Karpas-422 (cell line): ENCODE data around the gene MED13. TPM values are rescaled to one million over a fixed set of nuclear protein-coding genes. Genes with fewer than 3 reads are reported as not detected.

Experiments
- DNase-seq: peaks from one replicate; pipeline ENCODE4 v3.0.0-alpha.2; 2015
- H2AFZ ChIP-seq: fragments of 200-600 bp; sonication (generic); 2 replicates; pipeline ENCODE4 v1.6.1; 2014; ENCODE audit warnings: antibody characterized with exemption, low read length, mixed read lengths
- H3K27ac ChIP-seq: fragments of 200-600 bp; sonication (generic); 2 replicates; pipeline ENCODE4 v1.5.1; 2014; ENCODE audit warnings: mild to moderate bottlenecking, low read length, moderate library complexity
- H3K27me3 ChIP-seq: fragments of 200-600 bp; sonication (generic); 2 replicates; pipeline ENCODE4 v1.6.1; 2014; ENCODE audit warnings: low read length, mixed read lengths
- H3K36me3 ChIP-seq: fragments of 200-600 bp; sonication (generic); 2 replicates; pipeline ENCODE4 v1.6.1; 2014; ENCODE audit warnings: low read length, mixed read lengths; ENCODE audit not compliant: insufficient read depth
- H3K4me1 ChIP-seq: fragments of 200-600 bp; sonication (generic); 2 replicates; pipeline ENCODE4 v1.6.1; 2014; ENCODE audit warnings: mild to moderate bottlenecking, low read length, mixed read lengths
- H3K4me2 ChIP-seq: fragments of 200-600 bp; sonication (generic); 2 replicates; pipeline ENCODE4 v1.6.1; 2014; ENCODE audit warnings: low read length, low read depth, mild to moderate bottlenecking; ENCODE audit not compliant: poor library complexity, severe bottlenecking
- H3K4me3 ChIP-seq: fragments of 200-600 bp; sonication (generic); 2 replicates; pipeline ENCODE4 v1.5.1; 2014; ENCODE audit warnings: mild to moderate bottlenecking, antibody characterized with exemption, low read length, mixed read lengths
- H3K79me2 ChIP-seq: fragments of 200-600 bp; sonication (generic); 2 replicates; pipeline ENCODE4 v1.6.1; 2014; ENCODE audit warnings: mild to moderate bottlenecking, low read length, mixed read lengths
- H3K9ac ChIP-seq: fragments of 200-600 bp; sonication (generic); 2 replicates; pipeline ENCODE4 v1.6.0; 2014; ENCODE audit warnings: low read length
- H3K9me2 ChIP-seq: fragments of 200-600 bp; sonication (generic), shearing (Covaris generic); replicated peaks from 2 replicates; pipeline ENCODE4 v1.6.0; 2014; ENCODE audit warnings: mild to moderate bottlenecking, low read length, moderate library complexity; ENCODE audit not compliant: insufficient read depth
- H3K9me3 ChIP-seq: fragments of 300-700, 200-600 bp; sonication (generic); 2 replicates; pipeline ENCODE4 v1.6.1; 2014; ENCODE audit warnings: low read length, mixed read lengths
- H4K20me1 ChIP-seq: fragments of 200-600 bp; sonication (generic); 2 replicates; pipeline ENCODE4 v1.6.1; 2014; ENCODE audit warnings: mild to moderate bottlenecking, antibody characterized with exemption, low read length, low read depth; ENCODE audit not compliant: insufficient read depth
- total RNA-seq: library from RNA; depleted of rRNA; stranded (reverse); fragments of >200 nt; shearing (Covaris generic); gene quantifications from 2 replicates; pipeline ENCODE4 v1.2.3, GENCODE V29; 2014; ENCODE audit warnings: low replicate concordance

The MED13 gene
- total RNA-seq, 1 experiment from 2014 or later, result 90.3 TPM

GRCh38 chr17:62043140-62043539 lies 21.9 kb downstream of the MED13 start:
- Histone ChIP-seq H3K9ac (no peak overlapping the region), H3K36me3 (peaks cover 62% of the 10 kb centered on the region; the same call in 1 of the 2 replicates), H3K9me3 (no peaks in the 10 kb centered on the region), H2AFZ (no peak overlapping the region), H3K27me3 (no peaks in the 10 kb centered on the region), H3K9me2 (no peaks in the 10 kb centered on the region), H3K27ac (no peak overlapping the region), H4K20me1 (peaks cover 7% of the 10 kb centered on the region; the same call in 1 of the 2 replicates), H3K4me3 (no peak overlapping the region), H3K79me2 (peaks cover 96% of the 10 kb centered on the region), H3K4me1 (no peaks in the 10 kb centered on the region), H3K4me2 (no peak overlapping the region)
- DNase-seq, result no peak

GRCh38 chr17:62038248-62038647 lies 26.8 kb downstream of the MED13 start:
- H3K36me3 ChIP-seq, result peaks cover 51% of the 10 kb centered on the region
- H3K79me2 ChIP-seq, result peaks cover 92% of the 10 kb centered on the region
- H3K27me3 ChIP-seq, result no peaks in the 10 kb centered on the region
- no peak overlapping the region for H3K9ac ChIP-seq
- peaks cover 11% of the 10 kb centered on the region for H4K20me1 ChIP-seq
- H3K4me1 ChIP-seq, result no peaks in the 10 kb centered on the region
- H3K27ac ChIP-seq, result no peak overlapping the region
- H2AFZ ChIP-seq, result no peak overlapping the region
- H3K4me3 ChIP-seq, result no peak overlapping the region
- DNase-seq, result no peak
- H3K4me2 ChIP-seq, result no peak overlapping the region
- H3K9me2 ChIP-seq, result no peaks in the 10 kb centered on the region
- no peaks in the 10 kb centered on the region for H3K9me3 ChIP-seq

- Histone ChIP-seq H3K36me3 (peaks cover 57% of the 10 kb centered on the region), H4K20me1 (peaks cover 8% of the 10 kb centered on the region)
Observed at GRCh38 chr17:62033317-62033716, 31.8 kb downstream of the MED13 start.

GRCh38 chr17:62032480-62032879 lies 32.6 kb downstream of the MED13 start:
- Histone ChIP-seq H4K20me1 (peaks cover 8% of the 10 kb centered on the region), H3K4me1 (no peaks in the 10 kb centered on the region), H3K27me3 (no peaks in the 10 kb centered on the region), H3K9ac (no peak overlapping the region), H3K9me2 (no peaks in the 10 kb centered on the region), H3K79me2 (peaks cover 80% of the 10 kb centered on the region), H3K4me2 (no peak overlapping the region), H3K36me3 (peaks cover 63% of the 10 kb centered on the region), H3K27ac (no peak overlapping the region), H2AFZ (no peak overlapping the region), H3K9me3 (no peaks in the 10 kb centered on the region), H3K4me3 (no peak overlapping the region)
- no peak for DNase-seq

More at GRCh38 chr17:62033317-62033716, 31.8 kb downstream of the MED13 start:
- Histone ChIP-seq H3K79me2 (peaks cover 80% of the 10 kb centered on the region), H3K9me3 (no peaks in the 10 kb centered on the region), H3K27ac (no peak overlapping the region), H3K9ac (no peak overlapping the region), H3K4me1 (no peaks in the 10 kb centered on the region), H3K4me3 (no peak overlapping the region), H3K27me3 (no peaks in the 10 kb centered on the region), H3K4me2 (no peak overlapping the region), H3K9me2 (no peaks in the 10 kb centered on the region), H2AFZ (no peak overlapping the region)
- DNase-seq, result no peak

GRCh38 chr17:62030264-62030663 lies 34.8 kb downstream of the MED13 start:
- no peak overlapping the region for H3K27ac ChIP-seq
- peaks cover 81% of the 10 kb centered on the region for H3K79me2 ChIP-seq
- no peaks in the 10 kb centered on the region for H3K27me3 ChIP-seq
- no peak overlapping the region for H3K4me3 ChIP-seq
- H3K4me1 ChIP-seq, result no peaks in the 10 kb centered on the region
- no peaks in the 10 kb centered on the region for H3K9me3 ChIP-seq
- H3K9ac ChIP-seq, result no peak overlapping the region
- H3K9me2 ChIP-seq, result no peaks in the 10 kb centered on the region
- H3K4me2 ChIP-seq, result no peak overlapping the region
- peaks cover 74% of the 10 kb centered on the region for H3K36me3 ChIP-seq
- DNase-seq, result no peak
- H2AFZ ChIP-seq, result no peak overlapping the region
- peaks cover 4% of the 10 kb centered on the region; the same call in 1 of the 2 replicates for H4K20me1 ChIP-seq

GRCh38 chr17:62024866-62025265 lies 40.2 kb downstream of the MED13 start:
- Histone ChIP-seq H3K36me3 (peaks cover 69% of the 10 kb centered on the region), H3K9me3 (no peaks in the 10 kb centered on the region)

GRCh38 chr17:62017912-62018311 lies 47.2 kb downstream of the MED13 start:
- DNase-seq, result no peak
- no peak overlapping the region for H3K27ac ChIP-seq
- H3K79me2 ChIP-seq, result peaks cover 62% of the 10 kb centered on the region
- peaks cover 47% of the 10 kb centered on the region for H3K36me3 ChIP-seq
- no peaks in the 10 kb centered on the region for H3K27me3 ChIP-seq
- H3K4me3 ChIP-seq, result no peak overlapping the region
- H2AFZ ChIP-seq, result no peak overlapping the region
- no peaks in the 10 kb centered on the region; the same call in 1 of the 2 replicates for H4K20me1 ChIP-seq
- H3K4me1 ChIP-seq, result no peaks in the 10 kb centered on the region
- H3K9me2 ChIP-seq, result no peaks in the 10 kb centered on the region
- H3K4me2 ChIP-seq, result no peak overlapping the region
- no peaks in the 10 kb centered on the region for H3K9me3 ChIP-seq
- H3K9ac ChIP-seq, result no peak overlapping the region

More at GRCh38 chr17:62024866-62025265, 40.2 kb downstream of the MED13 start:
- H2AFZ ChIP-seq, result no peak overlapping the region
- no peak overlapping the region for H3K9ac ChIP-seq
- no peaks in the 10 kb centered on the region for H3K9me2 ChIP-seq
- no peak for DNase-seq
- no peaks in the 10 kb centered on the region for H3K4me1 ChIP-seq
- no peak overlapping the region for H3K4me2 ChIP-seq
- H3K27me3 ChIP-seq, result no peaks in the 10 kb centered on the region
- H3K27ac ChIP-seq, result no peak overlapping the region
- no peak overlapping the region for H3K4me3 ChIP-seq
- H3K79me2 ChIP-seq, result peaks cover 81% of the 10 kb centered on the region
- no peaks in the 10 kb centered on the region for H4K20me1 ChIP-seq

GRCh38 chr17:62017496-62017895 lies 47.6 kb downstream of the MED13 start:
- H3K27me3 ChIP-seq, result no peaks in the 10 kb centered on the region
- H3K27ac ChIP-seq, result no peak overlapping the region
- no peaks in the 10 kb centered on the region for H3K9me3 ChIP-seq
- no peak for DNase-seq
- no peak overlapping the region for H3K9ac ChIP-seq
- H3K4me1 ChIP-seq, result no peaks in the 10 kb centered on the region
- no peak overlapping the region for H2AFZ ChIP-seq
- no peak overlapping the region for H3K4me2 ChIP-seq
- H3K4me3 ChIP-seq, result no peak overlapping the region
- peaks cover 45% of the 10 kb centered on the region for H3K36me3 ChIP-seq
- H3K9me2 ChIP-seq, result no peaks in the 10 kb centered on the region
- H3K79me2 ChIP-seq, result peaks cover 61% of the 10 kb centered on the region
- H4K20me1 ChIP-seq, result no peaks in the 10 kb centered on the region; the same call in 1 of the 2 replicates
